GM12878 (cell line): ENCODE measurements around the gene SNRNP25. TPM values are rescaled to one million over a fixed set of nuclear protein-coding genes. Genes with fewer than 3 reads are reported as not detected.

Experiments used
- ATAC-seq: fragments of 200-7000 bp; cut with Tn5 transposase; 3 replicates; pipeline ENCODE4 v1.9.1; 2020; ENCODE audit warnings: mild to moderate bottlenecking, moderate library complexity
- BruUV-seq: library from RNA; stranded (reverse); fragments of 400-500 nt; replicated peaks from 2 replicates; lab custom pipeline; 2021; lab: Mats Ljungman, UMichigan
- CTCF ChIA-PET: fragments of 300-600 bp; sonication (Branson Sonifier 250); formaldehyde crosslinking; extraction: SDS; loops from one replicate; lab custom pipeline; 2021; ENCODE audit warnings: inconsistent platforms; lab: Yijun Ruan, JAX
- POLR2A ChIA-PET: fragments of 350-600 bp; formaldehyde crosslinking; extraction: SDS; loops from one replicate; lab custom pipeline; 2021; ENCODE audit warnings: inconsistent platforms; lab: Charles Lee
- RAD21 ChIA-PET: fragments of 300-600 bp; sonication (Branson Sonifier 250); formaldehyde crosslinking; loops from one replicate; lab custom pipeline; 2023; ENCODE audit warnings: antibody characterized with exemption; ENCODE audit not compliant: unreplicated experiment; lab: Charles Lee
- SMC1A ChIA-PET: fragments of 300-600 bp; sonication (Branson Sonifier 250); formaldehyde crosslinking; loops from one replicate; lab custom pipeline; 2023; ENCODE audit not compliant: unreplicated experiment, uncharacterized antibody; lab: Charles Lee
- DNase-seq: peaks from one replicate; pipeline ENCODE4 v3.0.0-alpha.2; 2011; ENCODE audit warnings: low read depth, low spot score
- FAIRE-seq: peaks from 3 replicates; lab custom pipeline; 2011; peaks lifted over from hg19 to GRCh38; lab: Jason Lieb, UNC
- H2AFZ ChIP-seq: 2 replicates; pipeline ENCODE4 v1.6.0; 2011; ENCODE audit warnings: low read depth, low read length, control low read depth; ENCODE audit not compliant: control insufficient read depth
- H3K27ac ChIP-seq: 2 replicates; pipeline ENCODE4 v1.5.1; 2011; ENCODE audit warnings: control low read depth; ENCODE audit not compliant: control insufficient read depth, insufficient read depth
- H3K27me3 ChIP-seq, 2 experiments: replicated peaks in 1 of 2; 2 replicates each; pipeline versions ENCODE4 v1.6.0 to v1.6.1; 2011; ENCODE audit warnings: low read length in 1 of 2; ENCODE audit not compliant: control insufficient read depth in 2 of 2, insufficient read depth in 2 of 2
- H3K36me3 ChIP-seq, 2 experiments: 2 replicates each; pipeline ENCODE4 v1.5.1; 2011; ENCODE audit warnings: low read length in 1 of 2; ENCODE audit not compliant: control insufficient read depth in 2 of 2, insufficient read depth in 2 of 2
- H3K4me1 ChIP-seq: 2 replicates; pipeline ENCODE4 v1.6.1; 2011; ENCODE audit warnings: mild to moderate bottlenecking, low read length, moderate library complexity, mixed read lengths; ENCODE audit not compliant: control insufficient read depth, insufficient read depth
- H3K4me2 ChIP-seq: 2 replicates; pipeline ENCODE4 v1.6.0; 2011; ENCODE audit warnings: control low read depth; ENCODE audit not compliant: control insufficient read depth, insufficient read depth
- H3K4me3 ChIP-seq: fragments of 200-600 bp; sonication (generic); 2 replicates; pipeline ENCODE4 v1.5.1; 2016
- H3K79me2 ChIP-seq: 2 replicates; pipeline ENCODE4 v1.6.0; 2011; ENCODE audit warnings: low read length; ENCODE audit not compliant: control insufficient read depth, insufficient read depth
- H3K9ac ChIP-seq: 2 replicates; pipeline ENCODE4 v1.8.0; 2011; ENCODE audit warnings: low read length, control low read depth, mixed read lengths; ENCODE audit not compliant: control insufficient read depth, insufficient read depth
- H3K9me3 ChIP-seq: replicated peaks from 3 replicates; pipeline ENCODE4 v1.5.1; 2011; ENCODE audit warnings: mild to moderate bottlenecking, low read length; ENCODE audit not compliant: control insufficient read depth, insufficient read depth
- H4K20me1 ChIP-seq: 2 replicates; pipeline ENCODE4 v1.6.0; 2011; ENCODE audit not compliant: control insufficient read depth, insufficient read depth
- ATF2 ChIP-seq: IDR thresholded peaks from 2 replicates; pipeline ENCODE4 v1.6.1; 2012; ENCODE audit warnings: low read length, inconsistent platforms
- E4F1 ChIP-seq: fragments of 450-650 bp; IDR thresholded peaks from 2 replicates; pipeline ENCODE4 v1.6.1; 2018; ENCODE audit warnings: borderline replicate concordance, mild to moderate bottlenecking; ENCODE audit not compliant: partially characterized antibody
- EP300 ChIP-seq, 2 experiments: fragments of 150-350 bp in 1 of 2; IDR thresholded peaks; 2 replicates each; pipeline ENCODE4 v1.6.1; 2011 to 2012; ENCODE audit warnings: low read depth in 2 of 2, low read length in 2 of 2, borderline replicate concordance in 1 of 2, improper control_type of control experiment in 1 of 2, inconsistent platforms in 1 of 2; ENCODE audit not compliant: control insufficient read depth in 1 of 2
- FOXM1 ChIP-seq: IDR thresholded peaks from 2 replicates; pipeline ENCODE4 v1.6.1; 2012; ENCODE audit warnings: low read depth, mild to moderate bottlenecking, inconsistent platforms, low read length, moderate library complexity
- IKZF1 ChIP-seq: fragments of 450-650 bp; conservative IDR thresholded peaks from 2 replicates; pipeline ENCODE4 v1.6.1; 2017; ENCODE audit warnings: antibody characterized with exemption, mild to moderate bottlenecking
- MEF2B ChIP-seq: fragments of 450-650 bp; IDR thresholded peaks from 2 replicates; pipeline ENCODE4 v1.6.1; 2018; ENCODE audit warnings: mild to moderate bottlenecking, moderate library complexity; ENCODE audit not compliant: partially characterized antibody, poor library complexity, severe bottlenecking
- MYB ChIP-seq: fragments of 150-350 bp; IDR thresholded peaks from 2 replicates; pipeline ENCODE4 v1.6.1; 2014; ENCODE audit warnings: mild to moderate bottlenecking, low read depth, low read length, borderline replicate concordance
- MYC ChIP-seq: IDR thresholded peaks from 2 replicates; pipeline ENCODE4 v1.6.1; 2011; ENCODE audit warnings: mild to moderate bottlenecking, low read length, moderate library complexity, inconsistent platforms; ENCODE audit not compliant: insufficient read depth, insufficient replicate concordance, insufficient read length, severe bottlenecking
- NFXL1 ChIP-seq: fragments of 450-650 bp; IDR thresholded peaks from 2 replicates; pipeline ENCODE4 v1.6.1; 2017; ENCODE audit warnings: antibody characterized with exemption, mild to moderate bottlenecking, borderline replicate concordance
- NFYB ChIP-seq: IDR thresholded peaks from 2 replicates; pipeline ENCODE4 v1.6.1; 2011; ENCODE audit warnings: low read depth, mild to moderate bottlenecking, low read length, improper control_type of control experiment, moderate library complexity; ENCODE audit not compliant: insufficient read depth
- NR2C2 ChIP-seq: IDR thresholded peaks from 2 replicates; pipeline ENCODE4 v1.6.1; 2011; ENCODE audit warnings: borderline replicate concordance, low read depth; ENCODE audit not compliant: control insufficient read depth, insufficient read length
- POLR2AphosphoS5 ChIP-seq: IDR thresholded peaks from 2 replicates; pipeline ENCODE4 v1.6.1; 2011; ENCODE audit warnings: mild to moderate bottlenecking, low read length, inconsistent platforms
- STAT3 ChIP-seq: IDR thresholded peaks from 2 replicates; pipeline ENCODE4 v1.6.1; 2011; ENCODE audit warnings: low read depth, low read length, improper control_type of control experiment
- TARDBP ChIP-seq: IDR thresholded peaks from 2 replicates; pipeline ENCODE4 v1.6.1; 2016; ENCODE audit warnings: borderline replicate concordance
- TCF7 ChIP-seq: IDR thresholded peaks from 2 replicates; pipeline ENCODE4 v1.6.1; 2014; ENCODE audit warnings: antibody characterized with exemption, borderline replicate concordance
- ZZZ3 ChIP-seq: IDR thresholded peaks from 2 replicates; pipeline ENCODE4 v1.6.1; 2011; ENCODE audit warnings: low read depth; ENCODE audit not compliant: control insufficient read depth, insufficient read length
- WGBS: methylation state at CpG from one replicate; pipeline ENCODE4 v1.1.6; 2016; ENCODE audit warnings: low lambda C conversion rate; ENCODE audit not compliant: insufficient replicate concordance, insufficient coverage; ENCODE audit errors: missing lambda C conversion rate; 5-methylcytosine and 5-hydroxymethylcytosine counted together
- in situ Hi-C: fragments of 300-500 bp; cut with MboI; formaldehyde crosslinking; loops from 9 replicates; pipeline ENCODE4 v1.14.3; 2018; ENCODE audit warnings: mixed read lengths
- intact Hi-C: fragments of 100-400 bp; cut with micrococcal nuclease; formaldehyde crosslinking; loops from one replicate; pipeline ENCODE4 v1.14.2; 2022; ENCODE audit not compliant: unreplicated experiment
- polyA plus RNA-seq, 11 experiments: library from polyadenylated mRNA; depleted of rRNA in 4 of 11; unstranded in 6 of 11; stranded (reverse) in 5 of 11; fragments of >200 nt; fragmentation: Nextera tagmentation in 4 of 11; fragmentation: Illumina TruSeq in 1 of 11; extraction: Ambion mirVana in 4 of 11; extraction: Trizol in 1 of 11; gene quantifications; 1 replicate in 1 of 11; 2 replicates in 10 of 11; pipeline versions ENCODE4 v1.2.1 to v1.2.3, GENCODE V29; 2011 to 2016; ENCODE audit warnings: inconsistent platforms in 2 of 11, missing spikeins in 2 of 11, low read depth in 1 of 11
- total RNA-seq, 4 experiments: library from RNA; depleted of rRNA in 3 of 4; stranded (reverse); fragments of >200 nt in 3 of 4; fragmentation: Illumina TruSeq in 1 of 4; extraction: Trizol in 1 of 4; gene quantifications; 2 replicates each; pipeline versions ENCODE4 v1.2.1 to v1.2.3, GENCODE V29; 2013 to 2021

The SNRNP25 gene
- total and polyA plus RNA-seq, 10 of the 15 experiments (the other 5 are each of a cell fraction or from before 2014, with no cell fraction given): 40.9 to 138 (median 67.2) TPM

GRCh38 chr16:76535-77272 is 23.1 kb downstream of the SNRNP25 start:
- peaks cover 20% of the 10 kb centered on the region for H3K4me1 ChIP-seq
- H3K79me2 ChIP-seq: peaks cover 10% of the 10 kb centered on the region
- H3K4me2 ChIP-seq: peak overlapping the region; percentile 71
- peak overlapping the region; percentile 72; the same call in 1 of the 2 replicates for H2AFZ ChIP-seq
- no peaks in the 10 kb centered on the region; the same call in 1 of the 2 replicates for H4K20me1 ChIP-seq
- peak overlapping the region; percentile 98 for H3K9ac ChIP-seq
- POLR2A ChIA-PET: interaction anchor here (1.0 to 1.4 kb wide), 3 partner anchors 17 to 23 kb away, joined by 3 to 7 read pairs (median 5); partner anchors contain the start of genes POLR3K and SNRNP25
- peak; percentile 12 for ATAC-seq
- intact Hi-C loops (no loop called here), in situ Hi-C loops (no loop called here)
- H3K27ac ChIP-seq: peak overlapping the region; percentile 85
- no peak for DNase-seq
- H3K27me3 ChIP-seq: peaks cover 4 to 7% of the 10 kb centered on the region in 2 experiments; a peak in 3 of 4 replicates
- H3K9me3 ChIP-seq: no peaks in the 10 kb centered on the region
- TSS peak; percentile 71 for BruUV-seq
- 46% methylated on average over 13 of the region's 13 CpGs for WGBS
- no peak for FAIRE-seq
- no peaks in the 10 kb centered on the region; a peak in 2 of 4 replicates for H3K36me3 ChIP-seq
- SMC1A ChIA-PET: interaction anchor here (1.2 to 3.0 kb wide), 3 partner anchors 11 to 38 kb away, joined by 3 to 16 read pairs (median 6); no protein-coding TSS in a partner anchor
- peak overlapping the region; percentile 82 for H3K4me3 ChIP-seq
- RAD21 ChIA-PET: interaction anchor here (1.0 to 1.9 kb wide), 3 partner anchors 11 to 23 kb away, joined by 4 to 7 read pairs (median 4); partner anchors contain the start of genes POLR3K and SNRNP25
- no peak for TF ChIP-seq NFYB
- no peak for TF ChIP-seq NFXL1
- no peak for TF ChIP-seq NR2C2
- TF ChIP-seq IKZF1: no peak
- TF ChIP-seq POLR2AphosphoS5: no peak
- no peak for TF ChIP-seq ZZZ3
- TF ChIP-seq EP300 (IDR thresholded peaks at IDR 0.05; ENCODE audit: borderline replicate concordance in 1 of 2, control insufficient read depth in 1 of 2, low read depth in 2 of 2, low read length in 2 of 2): no peak
- no peak for TF ChIP-seq MEF2B
- no peak for TF ChIP-seq MYC
- TF ChIP-seq ATF2: no peak
- TF ChIP-seq TARDBP: no peak
- TF ChIP-seq MYB: no peak
- no peak for TF ChIP-seq STAT3
- no peak for TF ChIP-seq E4F1
- no peak for TF ChIP-seq FOXM1
- TF ChIP-seq TCF7: no peak
- CTCF ChIA-PET: interaction anchor here (1.6 to 4.1 kb wide), 3 partner anchors 11 to 30 kb away, joined by 4 to 36 read pairs (median 29); no protein-coding TSS in a partner anchor
